ENCODE results near the gene BRAF.
"Not testable (repeated sequence)": the region's sequence is repeated elsewhere in the genome, so short reads cannot be mapped to it uniquely, and the experiment has no call there.

BRAF gene

GRCh38 chr7:140918236-140918635 is 6.5 kb downstream of the BRAF start:
- no peak for DNase-seq (ENCODE audit: low read depth)

DNA sequence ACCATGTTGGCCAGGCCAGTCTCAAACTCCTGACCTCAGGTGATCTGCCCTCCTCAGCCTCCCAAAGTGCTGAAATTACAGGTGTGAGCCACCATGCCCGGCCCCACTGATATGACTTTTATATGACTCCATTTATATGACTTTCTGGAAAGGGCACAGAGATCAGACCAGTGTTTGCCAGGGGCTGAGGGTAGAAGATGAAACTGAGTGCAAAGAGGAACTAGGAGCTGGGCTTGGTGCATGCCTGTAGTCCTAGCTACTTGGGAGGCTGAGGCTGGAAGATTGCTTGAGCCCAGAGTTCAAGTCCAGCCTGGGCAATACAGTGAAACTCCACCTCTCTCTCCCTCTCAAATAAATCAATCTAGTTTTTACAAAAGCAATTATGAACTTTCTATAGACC is 7.5 kb downstream of the BRAF start:
- no peak for DNase-seq (ENCODE audit: low read depth)

DNA sequence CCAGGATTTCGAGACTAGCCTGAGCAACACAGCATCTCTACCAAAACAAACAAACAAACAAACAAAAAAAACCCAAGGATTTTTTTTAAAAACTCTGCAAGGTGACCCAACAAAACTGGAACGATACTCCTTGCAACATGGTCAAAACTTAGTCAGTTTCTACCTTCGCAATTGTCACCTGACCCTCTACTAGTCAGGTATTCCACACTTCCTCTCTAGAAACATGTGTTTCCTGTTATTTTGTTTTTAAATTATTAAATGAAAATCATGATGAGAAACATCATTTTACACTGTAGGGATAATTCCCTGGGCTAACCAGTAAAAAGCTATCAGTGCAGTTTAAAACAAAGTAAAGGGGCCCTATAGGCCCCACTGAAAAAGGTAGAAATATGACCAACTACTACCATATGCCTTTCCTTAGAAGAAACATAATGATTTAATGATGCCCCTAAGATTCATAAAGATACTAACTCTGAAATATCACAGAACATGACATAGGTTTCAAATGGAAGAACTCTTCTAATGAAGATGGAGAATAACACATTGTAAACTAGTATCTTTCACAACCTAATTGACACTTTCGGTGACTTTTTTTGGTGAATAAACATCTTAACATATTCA is 8.7 kb downstream of the BRAF start:
- DNase-seq (ENCODE audit: low read depth): no peak

- DNase-seq (ENCODE audit: low read depth): peak; percentile 7
Observed at GRCh38 chr7:140914083-140914482, 10.6 kb downstream of the BRAF start.

DNA sequence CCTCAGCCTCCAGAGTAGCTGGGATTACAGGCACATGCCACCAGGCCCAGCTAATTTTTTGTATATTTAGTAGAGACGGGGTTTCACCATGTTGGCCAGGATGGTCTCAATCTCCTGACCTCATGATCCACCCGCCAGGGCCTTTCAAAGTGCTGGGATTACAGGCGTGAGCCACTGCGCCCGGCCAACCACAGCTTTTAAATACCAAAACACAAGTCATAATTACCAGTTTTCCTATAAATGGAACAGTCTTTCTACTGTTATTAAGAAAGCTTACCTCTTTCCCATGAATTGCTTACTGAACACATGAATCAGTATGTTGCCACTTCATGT is 11.2 kb downstream of the BRAF start:
- DNase-seq (ENCODE audit: low read depth): not testable (repeated sequence)

- DNase-seq (ENCODE audit: low read depth): no peak
Observed at GRCh38 chr7:140911746-140912145, 13.0 kb downstream of the BRAF start.

DNA sequence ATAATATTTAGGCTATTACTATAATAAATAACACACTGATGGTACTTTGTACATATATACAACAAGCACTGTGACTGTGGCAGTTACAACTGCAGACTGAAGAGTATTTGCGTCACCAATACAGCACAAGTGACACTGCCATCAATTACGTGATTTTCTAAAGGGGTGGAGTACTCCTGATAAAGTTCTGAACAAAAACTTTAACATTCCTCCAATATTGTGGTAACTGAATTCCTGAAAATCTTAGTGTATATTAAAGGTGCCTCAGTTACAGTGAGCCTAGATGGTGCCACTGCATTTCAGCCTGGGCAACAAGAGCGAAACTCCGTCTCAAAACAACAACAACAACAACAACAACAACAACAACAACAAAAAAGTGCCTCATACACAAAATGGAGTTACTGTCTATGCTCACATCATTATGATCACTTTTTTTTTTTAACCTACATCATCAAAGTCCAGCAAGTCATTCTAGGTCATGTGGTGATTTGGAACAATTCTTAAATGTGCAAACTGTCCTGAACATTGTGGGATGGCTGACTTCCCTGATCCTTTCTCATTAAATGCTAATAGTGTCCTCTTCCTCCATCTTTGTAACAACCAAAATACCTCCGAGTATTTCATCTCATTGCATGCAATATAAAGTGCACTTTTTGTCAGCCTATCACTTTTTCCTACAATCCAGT is 15.1 kb downstream of the BRAF start:
- DNase-seq (ENCODE audit: low read depth): no peak

DNA sequence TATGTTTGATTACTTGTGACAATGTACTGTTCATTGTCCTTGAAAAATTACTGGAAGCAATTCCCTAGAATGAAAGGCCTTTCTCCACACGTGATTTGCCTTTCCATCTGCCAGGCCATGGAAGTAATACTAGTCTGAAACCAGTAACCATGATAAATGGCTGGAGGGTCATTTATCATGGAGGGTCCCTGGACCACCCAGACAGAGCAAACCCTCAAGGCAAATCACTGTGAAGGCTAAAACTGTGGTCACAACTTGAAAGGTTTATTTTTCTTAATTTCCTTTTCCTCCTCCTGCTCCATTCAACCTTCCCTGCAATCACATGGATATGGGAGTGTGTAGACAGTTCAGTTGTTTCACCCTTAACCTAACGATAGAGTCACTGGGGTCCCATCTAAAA is 16.4 kb downstream of the BRAF start:
- no peak for DNase-seq (ENCODE audit: low read depth)

- peak; percentile 13 for DNase-seq (ENCODE audit: low read depth)
Observed at GRCh38 chr7:140903741-140904480, 20.8 kb downstream of the BRAF start.

GRCh38 chr7:140902303-140902953 is 22.3 kb downstream of the BRAF start:
- no peak for DNase-seq (ENCODE audit: low read depth)

GRCh38 chr7:140901941-140902302 is 22.8 kb downstream of the BRAF start:
- DNase-seq (ENCODE audit: low read depth): no peak

GRCh38 chr7:140899883-140900282 is 24.8 kb downstream of the BRAF start:
- DNase-seq (ENCODE audit: low read depth): no peak

- DNase-seq (ENCODE audit: low read depth): peak; percentile 8
Observed at GRCh38 chr7:140898786-140899536, 25.8 kb downstream of the BRAF start.

- no peak for DNase-seq (ENCODE audit: low read depth)
Observed at GRCh38 chr7:140896996-140897395, 27.7 kb downstream of the BRAF start.

DNA sequence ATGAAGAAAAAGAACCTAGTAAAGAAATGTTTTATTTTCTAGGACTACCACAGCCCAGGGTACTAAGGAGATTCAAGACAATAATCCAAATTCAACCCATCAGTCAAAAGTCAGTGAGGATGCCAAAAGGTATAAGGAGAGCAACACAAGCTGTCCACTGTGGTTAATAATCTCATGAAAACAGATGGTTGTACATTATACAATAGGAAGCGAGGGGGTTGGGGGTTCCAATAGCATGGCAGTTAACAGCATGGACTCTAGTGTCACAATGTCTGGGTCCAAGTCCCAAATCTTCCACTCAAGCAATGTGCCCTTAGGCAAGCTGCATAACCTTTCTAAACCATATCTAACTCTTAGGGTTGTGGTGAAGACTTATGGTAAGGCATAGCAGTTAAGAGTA is 35.1 kb downstream of the BRAF start:
- no peak for DNase-seq (ENCODE audit: low read depth)

GRCh38 chr7:140889150-140889549 is 35.6 kb downstream of the BRAF start:
- DNase-seq (ENCODE audit: low read depth): no peak

GRCh38 chr7:140888087-140888486 is 36.6 kb downstream of the BRAF start:
- peak; percentile 2 for DNase-seq (ENCODE audit: low read depth)

DNA sequence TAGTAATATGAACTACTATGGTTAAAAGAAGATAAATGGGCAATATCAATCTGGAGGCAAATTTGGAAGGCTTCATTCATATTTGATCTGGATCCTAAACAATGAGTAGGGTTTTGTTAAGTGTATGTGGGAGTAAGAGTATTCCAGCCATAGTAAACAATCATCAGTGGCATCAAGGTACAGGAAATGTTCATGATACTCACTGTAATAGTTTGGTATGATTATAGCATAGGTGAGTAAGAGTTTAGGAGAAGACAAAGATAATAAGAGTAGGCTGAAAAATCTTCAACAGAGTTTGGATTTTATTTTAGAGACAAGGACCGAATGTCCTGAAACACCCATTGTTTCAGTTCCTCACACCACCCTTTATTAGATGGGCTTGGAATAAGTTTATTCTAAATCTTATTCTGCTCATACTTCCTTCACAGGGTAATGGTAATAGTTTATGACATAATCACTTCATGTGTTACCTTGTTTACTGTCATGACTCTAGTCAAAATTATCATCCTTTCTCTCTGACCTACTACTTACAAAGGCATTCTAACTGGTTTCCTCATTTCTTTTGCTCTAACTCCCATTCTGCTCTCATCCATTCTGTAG is 38.9 kb downstream of the BRAF start:
- DNase-seq (ENCODE audit: low read depth): no peak

DNA sequence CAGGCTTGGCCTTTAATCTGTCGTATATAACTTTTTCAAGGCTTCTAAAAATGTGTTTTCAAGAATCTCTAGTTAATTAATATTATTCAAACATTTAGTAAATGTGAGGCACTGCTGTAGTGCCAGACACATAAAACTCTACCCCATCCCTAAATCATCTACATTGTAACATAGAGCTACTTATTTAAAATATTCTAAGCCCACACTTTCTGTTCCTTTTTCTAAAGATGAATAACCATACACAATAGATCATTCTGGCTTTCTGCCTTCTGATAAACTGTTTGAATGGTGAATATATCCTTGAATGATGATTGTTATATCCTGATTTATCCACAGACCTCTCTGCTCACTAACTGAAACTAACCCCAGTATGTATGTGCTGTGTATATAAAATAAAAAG is 41.4 kb downstream of the BRAF start:
- DNase-seq (ENCODE audit: low read depth): no peak

DNA sequence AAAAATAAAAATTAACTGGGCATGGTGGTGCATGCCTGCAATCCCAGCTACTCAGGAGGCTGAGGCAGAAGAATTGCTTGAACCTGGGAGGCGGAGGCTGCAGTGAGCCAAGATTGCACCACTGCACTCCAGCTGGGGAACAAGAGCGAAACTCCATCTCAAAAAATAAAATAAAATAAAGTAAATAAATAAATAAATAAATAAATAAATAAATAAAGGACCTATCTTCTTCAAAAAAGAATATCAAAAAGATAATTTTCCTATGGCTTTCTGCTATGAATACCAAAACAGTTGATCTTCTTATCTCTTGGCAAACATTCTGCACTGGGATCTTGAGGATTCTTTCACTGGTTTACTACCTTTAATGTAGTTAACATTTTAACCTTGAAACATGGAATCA is 41.9 kb downstream of the BRAF start:
- not testable (repeated sequence) for DNase-seq (ENCODE audit: low read depth)

DNA sequence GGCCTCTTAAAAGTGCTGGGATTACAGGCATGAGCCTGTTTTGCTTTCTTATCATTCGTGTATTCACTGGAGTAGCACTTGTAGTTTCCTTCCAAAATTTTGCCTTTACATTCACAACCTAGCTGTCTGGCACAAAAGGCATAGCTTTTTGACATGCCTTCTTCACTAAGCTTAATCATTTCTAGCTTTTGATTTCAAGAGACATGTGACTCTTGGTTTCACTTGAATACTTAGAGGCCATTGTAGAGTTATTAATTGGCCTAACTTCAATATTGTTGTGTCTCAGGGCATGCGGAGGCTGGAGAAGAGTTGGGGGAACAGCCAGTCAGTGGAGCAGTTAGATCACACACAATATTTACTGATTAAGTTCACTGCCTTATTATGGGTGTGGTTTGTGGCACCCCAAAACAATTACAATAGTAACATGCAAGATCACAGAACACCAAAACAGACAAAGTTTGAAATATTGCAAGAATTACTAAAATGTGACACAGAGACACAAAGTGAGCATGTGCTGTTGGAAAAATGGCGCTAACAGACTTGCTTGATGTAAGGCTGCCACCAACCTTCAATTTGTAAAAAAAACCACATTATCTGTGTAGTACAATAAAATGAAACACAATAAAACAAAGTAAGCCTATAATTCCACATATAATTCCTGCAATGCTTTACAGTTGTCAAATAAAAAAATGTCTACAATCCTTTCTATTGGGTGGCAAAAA is 43.1 kb downstream of the BRAF start:
- DNase-seq (ENCODE audit: low read depth): no peak
